ENCODE data around the gene ISOC2.
A peak's percentile ranks its signal among the peaks of the same experiment; 100 is the strongest.

ISOC2 gene

DNA sequence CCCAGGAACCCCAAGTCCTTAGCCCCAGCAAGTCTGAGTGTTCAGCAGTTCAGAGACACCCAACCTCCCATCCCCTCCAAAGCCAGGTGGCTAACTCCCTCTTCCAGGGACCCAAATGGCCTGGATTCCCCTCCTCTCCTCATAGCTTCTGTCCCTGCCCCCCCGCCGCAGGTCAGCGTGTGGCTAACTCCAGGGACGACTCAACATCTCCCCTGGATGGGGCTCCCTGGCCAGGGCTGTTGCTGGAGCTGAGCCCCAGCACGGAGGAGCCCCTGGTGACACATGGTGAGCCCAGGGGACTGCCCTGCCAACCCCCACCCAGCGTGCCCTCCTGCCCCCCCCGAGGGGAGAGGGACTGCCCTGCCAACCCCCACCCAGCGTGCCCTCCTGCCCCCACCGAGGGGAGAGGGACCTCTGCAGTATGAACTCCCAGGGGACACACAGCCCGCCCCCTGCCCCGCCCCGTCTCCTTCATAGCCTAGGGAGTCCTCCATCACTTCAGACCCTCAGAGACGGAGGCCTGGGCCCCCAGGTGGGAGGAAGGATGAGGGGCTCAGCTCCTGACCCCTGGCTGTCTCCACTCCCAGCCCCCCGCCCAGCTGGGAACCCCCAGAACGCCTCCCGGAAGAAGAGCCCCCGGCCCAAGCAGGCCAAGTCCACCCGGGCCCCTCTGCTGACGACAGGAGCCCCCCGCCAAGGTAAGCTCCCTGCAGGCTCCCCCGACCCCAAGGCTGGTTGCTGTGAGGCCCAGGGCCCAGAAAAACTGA is 28.5 kb upstream of the ISOC2 start:
- DNase-seq (ENCODE audit: low spot score) = no peak

DNA sequence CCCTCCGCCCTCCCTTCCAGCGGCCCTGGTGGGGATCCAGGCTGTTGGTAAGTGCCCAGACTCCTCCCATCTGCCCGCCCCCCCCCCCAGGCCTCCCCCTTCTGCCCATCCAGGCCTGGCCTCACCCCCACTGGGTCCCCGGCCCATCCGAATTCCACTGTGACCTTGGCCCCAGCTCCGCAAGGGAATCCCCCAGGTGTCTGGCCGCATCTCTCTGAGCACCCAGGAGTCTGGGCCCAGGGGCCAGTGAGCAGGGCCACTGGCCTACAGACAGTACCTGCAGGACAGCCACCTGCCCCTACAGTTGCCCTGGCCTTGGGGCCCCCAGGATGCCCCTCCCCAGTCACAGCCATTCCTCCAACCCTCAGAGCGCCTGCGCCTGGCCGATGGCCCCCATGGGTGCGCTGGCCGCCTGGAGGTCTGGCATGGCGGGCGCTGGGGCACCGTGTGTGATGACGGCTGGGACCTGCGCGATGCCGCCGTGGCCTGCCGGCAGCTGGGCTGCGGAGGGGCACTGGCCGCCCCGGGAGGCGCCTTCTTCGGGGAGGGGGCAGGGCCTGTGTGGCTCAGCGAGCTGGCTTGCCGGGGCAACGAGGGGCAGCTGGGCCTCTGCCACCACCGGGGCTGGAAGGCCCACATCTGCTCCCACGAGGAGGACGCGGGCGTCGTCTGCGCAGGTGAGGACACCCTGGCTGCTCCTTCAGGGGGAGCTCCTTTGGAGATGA is 27.7 kb upstream of the ISOC2 start:
- DNase-seq (ENCODE audit: low spot score) = no peak

DNA sequence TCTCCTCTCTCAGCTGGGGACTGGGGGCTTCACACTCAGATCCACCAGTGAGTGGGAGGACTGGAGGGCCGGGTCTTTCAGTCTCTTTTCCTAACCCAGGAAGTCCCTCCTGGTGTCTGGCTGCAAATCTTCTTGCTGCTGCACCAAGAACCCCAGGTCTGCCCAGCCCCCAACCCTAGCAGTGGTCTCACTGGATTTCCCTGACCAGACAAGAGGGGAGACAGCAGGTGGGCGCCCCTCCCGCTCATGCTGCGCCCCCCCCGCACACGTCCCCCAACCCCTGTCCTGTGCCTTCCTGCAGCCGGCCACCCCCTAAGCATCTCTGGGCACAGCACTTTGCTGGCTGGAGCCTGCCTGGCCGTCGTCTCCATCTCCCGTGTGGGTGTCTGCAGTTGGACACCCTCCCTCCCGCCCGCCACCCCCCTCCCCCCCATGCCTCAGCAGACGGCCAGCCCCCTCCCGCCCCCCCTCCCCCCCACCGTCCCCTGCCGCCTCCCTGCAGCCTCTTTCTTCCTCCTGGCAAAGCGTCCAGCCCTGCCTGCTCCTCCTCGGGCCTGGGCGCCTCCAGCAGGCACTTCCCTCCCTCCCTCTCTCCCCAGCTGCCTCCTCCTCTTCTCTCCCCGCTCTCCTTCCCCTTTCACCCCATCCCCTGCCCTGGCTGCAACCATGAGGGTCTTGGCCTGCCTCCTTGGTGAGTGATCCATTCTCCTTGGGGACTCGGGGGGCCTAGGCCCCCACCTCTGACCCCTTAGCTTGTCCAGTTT is 26.7 kb upstream of the ISOC2 start, which contains the start of gene SSC5D:
TSS of gene SSC5D (plus strand) at position 513 of the 764 bp plus-strand sequence. CDS start at position 667, 154 bp downstream.
- DNase-seq (ENCODE audit: low spot score) = no peak

DNA sequence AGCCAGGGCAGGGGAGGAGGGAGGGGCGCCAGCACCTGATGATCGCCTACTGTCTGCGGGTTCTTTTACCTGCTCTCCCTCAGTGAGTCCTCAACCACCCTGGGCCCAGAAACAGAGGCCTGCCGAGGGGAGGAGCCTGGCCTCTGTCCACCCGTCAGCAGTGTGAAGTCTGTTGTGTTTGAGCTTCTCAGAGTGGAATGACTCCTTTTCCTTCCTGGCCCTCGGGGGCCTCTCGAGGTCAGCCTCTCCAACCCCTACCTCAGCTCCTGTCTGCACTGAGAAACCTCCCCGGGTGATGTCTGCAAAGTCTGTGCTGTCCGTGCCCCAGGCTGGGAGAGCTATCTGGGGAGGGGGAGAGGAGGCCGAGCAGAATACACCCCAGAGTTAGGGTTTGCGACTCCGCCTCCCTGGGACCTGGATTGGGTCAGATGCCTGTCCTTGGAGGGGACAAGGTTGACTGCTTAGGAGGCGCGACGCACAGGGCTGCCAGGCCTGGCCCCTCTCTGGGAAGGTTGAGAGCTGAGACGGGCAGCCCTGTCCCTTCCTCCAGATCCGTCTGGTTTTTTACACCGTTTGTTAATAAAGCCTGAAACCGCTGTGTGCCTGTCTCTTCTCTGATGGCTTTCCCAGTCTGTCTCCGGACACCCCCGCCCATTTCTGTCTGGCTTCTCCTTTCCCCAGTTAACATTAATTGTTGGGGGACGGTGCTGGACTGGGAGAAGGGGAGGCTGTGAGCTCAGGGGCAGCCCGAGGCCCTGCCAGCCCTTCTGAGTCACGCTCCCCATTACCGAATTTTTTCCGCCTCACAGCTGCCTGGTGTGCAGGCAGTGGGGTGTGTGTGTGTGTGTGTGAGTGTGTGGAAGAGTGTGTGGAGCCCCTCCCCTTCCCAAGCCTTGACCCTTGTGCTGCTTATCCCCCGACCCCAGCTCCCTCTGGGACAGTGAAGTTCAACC is 25.8 kb upstream of the ISOC2 start:
- DNase-seq (ENCODE audit: low spot score) = no peak

DNA sequence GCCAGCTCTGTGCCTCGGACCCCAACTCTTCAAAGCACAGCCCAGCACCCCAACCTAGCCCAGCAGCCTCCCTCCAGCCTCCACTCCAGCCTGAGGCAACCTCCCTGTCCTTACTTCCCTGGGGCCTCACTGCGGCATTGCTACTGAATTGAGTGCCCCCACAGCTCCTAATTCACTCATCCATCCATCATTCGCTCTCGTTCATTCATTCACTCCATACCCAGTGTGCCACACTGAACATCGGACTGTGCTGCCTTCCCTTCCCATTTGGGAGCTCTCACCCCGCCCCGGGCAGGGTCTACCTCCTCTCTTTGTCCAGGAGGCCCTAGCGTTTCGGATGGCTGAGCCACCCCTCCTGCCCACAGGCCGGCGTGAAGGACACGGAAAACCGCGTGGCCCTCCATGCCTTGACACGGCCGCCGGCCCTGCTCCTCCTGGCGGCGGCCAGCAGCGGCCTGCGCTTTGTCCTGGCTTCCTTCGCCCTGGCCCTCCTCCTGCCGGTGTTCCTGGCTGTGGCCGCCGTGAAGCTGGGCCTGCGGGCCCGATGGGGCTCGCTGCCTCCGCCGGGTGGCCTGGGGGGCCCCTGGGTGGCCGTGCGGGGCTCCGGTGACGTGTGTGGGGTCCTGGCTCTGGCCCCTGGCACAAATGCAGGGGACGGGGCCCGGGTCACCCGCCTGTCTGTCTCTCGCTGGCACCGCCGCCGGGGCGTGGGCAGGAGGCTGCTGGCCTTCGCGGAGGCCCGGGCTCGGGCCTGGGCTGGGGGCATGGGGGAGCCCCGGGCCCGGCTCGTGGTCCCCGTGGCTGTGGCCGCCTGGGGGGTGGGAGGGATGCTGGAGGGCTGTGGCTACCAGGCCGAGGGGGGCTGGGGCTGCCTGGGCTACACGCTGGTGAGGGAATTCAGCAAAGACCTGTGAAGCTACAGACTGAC is 24.9 kb upstream of the ISOC2 start:
- no peak for DNase-seq (ENCODE audit: low spot score)

DNA sequence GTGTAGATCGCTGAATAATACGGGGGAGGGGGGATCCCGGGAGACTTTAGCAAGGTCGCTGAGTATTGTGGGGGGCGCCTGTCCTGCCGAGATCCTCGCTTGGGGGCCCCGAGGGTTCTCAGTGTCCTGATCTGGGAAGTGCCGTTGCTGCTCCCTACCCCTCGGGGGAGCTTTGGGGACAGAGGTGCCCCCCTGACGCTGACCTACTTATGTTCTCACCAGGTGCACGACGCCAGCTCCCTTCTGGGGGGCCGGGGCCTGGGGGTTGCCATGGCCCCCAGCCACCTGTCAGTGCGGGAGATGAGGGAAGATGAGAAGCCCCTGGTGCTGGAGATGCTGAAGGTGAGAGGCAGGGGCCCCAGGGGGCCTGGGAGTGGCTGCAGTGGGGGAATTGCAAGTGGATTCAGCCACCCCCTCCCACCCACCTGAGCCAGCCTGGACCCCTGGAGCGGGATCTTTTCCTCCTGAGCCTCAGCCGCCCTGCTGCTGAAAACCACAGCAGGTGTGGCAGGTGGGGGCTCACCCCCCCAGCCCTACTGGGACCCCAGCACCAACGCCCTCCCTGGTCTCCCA is 24.1 kb upstream of the ISOC2 start:
- no peak for DNase-seq (ENCODE audit: low spot score)

DNA sequence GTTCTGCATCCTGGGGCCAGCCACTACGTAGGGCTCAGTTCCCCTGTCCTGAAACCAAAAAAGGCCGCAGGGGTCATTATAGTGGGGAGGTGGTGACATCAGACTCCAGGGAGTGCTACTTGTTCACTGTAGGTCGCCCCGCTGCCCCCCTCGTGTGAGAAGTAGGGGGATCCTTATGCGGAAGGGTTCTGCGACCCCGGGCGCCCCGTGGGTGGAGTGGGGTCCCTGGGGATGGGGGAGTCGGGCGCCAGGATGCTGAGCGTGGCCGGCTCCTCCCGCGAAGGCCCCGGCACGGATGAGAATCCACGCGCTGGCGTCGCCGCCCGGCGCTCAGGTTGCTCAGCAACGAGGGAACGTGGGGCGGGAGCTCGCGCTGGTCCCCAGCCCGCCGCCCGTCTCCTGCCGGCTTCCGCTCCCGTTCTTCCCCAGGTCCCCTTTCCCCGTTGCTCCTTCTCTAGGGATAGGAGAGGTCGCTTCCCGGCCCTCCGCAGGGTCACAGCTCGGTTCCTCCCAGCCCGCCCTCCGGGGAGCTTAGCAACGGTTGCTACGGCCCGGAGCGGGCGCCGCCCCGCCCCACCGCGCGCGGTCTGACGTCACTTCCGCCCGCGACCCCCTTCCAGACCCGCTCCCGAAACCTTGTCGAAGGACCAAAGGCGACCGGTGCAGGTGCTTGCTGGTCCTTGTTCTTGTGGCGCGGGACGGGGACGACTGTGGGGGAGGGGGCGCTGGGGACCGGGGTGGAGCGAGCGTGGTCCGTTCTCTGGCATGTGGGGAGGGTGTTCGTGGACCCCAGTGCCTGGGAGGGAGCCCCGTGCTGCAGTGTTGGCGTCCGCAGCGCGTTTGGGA is 23.4 kb upstream of the ISOC2 start, which contains the start of gene NAT14:
TSS of gene NAT14 (plus strand) at position 596 of the 846 bp plus-strand sequence. CDS start 521 bp downstream, outside the sequence.
- peak; percentile 38 for DNase-seq (ENCODE audit: low spot score)

DNA sequence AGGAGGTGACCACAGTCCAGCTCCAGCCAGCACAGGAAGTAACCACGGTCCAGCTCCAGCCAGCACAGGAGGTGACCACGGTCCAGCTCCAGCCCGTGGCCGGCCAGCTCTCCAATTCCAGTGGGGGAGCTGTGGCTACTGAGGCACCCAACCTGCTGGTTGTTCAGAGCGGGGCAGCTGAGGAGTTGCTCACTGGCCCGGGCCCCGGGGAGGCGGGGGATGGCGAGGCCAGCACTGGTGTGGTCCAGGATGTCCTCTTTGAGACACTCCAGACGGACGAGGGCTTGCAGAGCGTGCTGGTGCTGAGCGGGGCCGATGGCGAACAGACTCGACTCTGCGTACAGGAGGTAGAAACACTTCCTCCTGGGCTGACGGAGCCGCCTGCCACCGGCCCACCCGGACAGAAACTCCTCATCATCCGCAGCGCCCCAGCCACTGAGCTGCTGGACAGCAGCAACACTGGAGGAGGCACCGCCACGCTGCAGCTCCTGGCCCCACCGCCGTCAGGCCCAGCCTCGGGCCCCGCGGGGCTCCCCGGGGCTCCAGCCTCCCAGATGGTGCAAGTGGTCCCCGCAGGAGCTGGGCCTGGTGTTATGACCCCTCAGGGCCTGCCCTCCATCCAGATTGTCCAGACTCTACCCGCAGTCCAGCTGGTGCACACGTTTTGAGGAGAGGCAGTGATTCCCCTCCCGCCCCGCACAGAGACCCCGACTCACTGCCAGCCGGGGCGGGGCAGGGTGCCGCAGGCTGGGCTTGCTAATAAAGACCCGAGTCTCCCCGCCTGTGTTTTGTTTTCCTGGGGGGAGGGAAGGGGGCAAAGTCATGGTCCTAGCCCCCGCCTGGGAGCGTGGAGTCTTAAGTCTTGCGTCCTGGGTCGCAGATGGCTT is 22.5 kb upstream of the ISOC2 start:
- DNase-seq (ENCODE audit: low spot score) = no peak

DNA sequence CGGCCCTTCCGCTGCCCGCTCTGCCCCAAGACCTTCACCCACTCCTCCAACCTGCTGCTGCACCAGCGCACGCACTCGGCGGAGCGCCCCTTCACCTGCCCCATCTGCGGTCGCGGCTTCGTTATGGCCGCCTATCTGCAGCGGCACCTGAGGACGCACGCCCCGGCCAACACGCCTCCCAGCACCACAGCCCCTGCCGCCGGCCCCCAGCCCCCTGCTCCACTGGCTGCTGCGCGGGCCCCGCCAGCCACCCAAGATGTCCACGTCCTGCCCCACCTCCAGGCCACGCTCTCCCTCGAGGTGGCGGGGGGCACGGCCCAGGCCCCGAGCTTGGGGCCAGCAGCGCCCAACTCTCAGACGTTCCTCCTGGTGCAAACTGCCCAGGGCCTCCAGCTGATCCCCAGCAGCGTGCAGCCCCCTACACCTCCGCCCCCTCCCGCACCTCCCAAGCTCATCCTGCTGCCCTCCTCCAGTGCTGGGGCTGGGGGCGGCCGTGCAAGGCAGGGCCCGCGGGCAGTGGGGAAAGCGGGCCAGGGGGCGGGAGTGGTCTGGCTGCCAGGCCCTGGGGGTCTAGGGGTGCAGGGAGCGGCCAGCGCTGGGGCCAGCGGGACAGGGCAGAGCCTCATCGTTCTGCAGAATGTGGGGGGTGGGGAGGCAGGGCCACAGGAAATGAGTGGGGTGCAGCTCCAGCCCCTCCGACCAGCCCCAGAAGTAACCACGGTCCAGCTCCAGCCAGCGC is 21.7 kb upstream of the ISOC2 start:
- DNase-seq (ENCODE audit: low spot score) = no peak

DNA sequence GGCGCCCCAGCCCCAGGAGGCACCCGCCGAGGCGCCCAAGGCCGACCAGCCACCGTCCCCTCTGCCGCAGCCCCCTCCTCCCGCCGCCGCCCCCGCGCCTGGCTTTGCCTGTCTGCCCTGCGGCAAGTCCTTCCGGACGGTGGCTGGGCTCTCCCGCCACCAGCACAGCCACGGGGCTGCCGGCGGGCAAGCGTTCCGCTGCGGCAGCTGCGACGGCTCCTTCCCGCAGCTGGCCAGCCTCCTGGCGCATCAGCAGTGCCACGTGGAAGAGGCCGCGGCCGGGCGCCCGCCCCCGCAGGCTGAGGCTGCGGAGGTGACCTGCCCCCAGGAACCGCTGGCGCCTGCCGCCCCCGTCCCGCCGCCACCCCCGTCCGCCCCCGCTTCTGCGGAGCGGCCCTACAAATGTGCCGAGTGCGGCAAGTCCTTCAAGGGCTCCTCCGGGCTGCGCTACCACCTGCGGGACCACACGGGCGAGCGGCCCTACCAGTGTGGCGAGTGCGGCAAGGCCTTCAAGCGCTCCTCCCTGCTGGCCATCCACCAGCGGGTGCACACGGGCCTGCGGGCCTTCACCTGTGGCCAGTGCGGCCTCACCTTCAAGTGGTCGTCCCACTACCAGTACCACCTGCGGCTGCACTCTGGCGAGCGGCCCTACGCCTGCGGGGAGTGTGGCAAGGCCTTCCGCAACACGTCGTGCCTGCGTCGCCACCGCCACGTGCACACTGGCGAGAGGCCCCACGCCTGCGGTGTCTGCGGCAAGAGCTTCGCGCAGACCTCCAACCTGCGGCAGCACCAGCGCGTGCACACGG is 20.9 kb upstream of the ISOC2 start:
- no peak for DNase-seq (ENCODE audit: low spot score)

DNA sequence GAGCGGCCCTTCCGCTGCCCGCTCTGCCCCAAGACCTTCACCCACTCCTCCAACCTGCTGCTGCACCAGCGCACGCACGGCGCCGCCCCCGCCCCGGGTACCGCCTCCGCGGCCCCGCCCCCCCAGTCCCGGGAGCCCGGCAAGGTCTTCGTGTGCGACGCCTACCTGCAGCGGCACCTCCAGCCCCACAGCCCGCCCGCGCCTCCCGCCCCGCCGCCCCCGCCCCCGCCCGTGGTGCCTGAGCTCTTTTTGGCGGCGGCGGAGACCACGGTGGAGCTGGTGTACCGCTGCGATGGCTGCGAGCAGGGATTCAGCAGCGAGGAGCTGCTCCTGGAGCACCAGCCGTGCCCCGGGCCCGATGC is 20.3 kb upstream of the ISOC2 start:
- no peak for DNase-seq (ENCODE audit: low spot score)

DNA sequence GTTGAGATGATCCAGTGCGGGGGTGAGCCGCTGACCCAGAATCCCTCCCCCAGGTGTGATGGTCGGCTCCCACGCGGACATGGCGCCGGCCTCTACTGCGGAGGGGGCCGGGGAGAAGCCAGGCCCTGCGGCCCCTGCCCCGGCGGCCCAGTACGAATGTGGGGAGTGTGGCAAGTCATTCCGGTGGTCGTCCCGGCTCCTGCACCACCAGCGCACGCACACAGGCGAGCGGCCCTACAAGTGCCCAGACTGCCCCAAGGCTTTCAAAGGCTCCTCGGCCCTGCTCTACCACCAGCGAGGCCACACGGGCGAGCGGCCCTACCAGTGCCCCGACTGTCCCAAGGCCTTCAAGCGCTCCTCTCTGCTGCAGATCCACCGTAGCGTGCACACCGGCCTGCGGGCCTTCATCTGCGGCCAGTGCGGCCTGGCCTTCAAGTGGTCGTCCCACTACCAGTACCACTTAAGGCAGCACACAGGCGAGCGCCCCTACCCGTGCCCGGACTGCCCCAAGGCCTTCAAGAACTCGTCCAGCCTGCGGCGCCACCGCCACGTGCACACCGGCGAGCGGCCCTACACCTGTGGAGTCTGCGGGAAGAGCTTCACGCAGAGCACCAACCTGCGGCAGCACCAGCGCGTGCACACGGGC is 19.8 kb upstream of the ISOC2 start:
- DNase-seq (ENCODE audit: low spot score) = no peak

DNA sequence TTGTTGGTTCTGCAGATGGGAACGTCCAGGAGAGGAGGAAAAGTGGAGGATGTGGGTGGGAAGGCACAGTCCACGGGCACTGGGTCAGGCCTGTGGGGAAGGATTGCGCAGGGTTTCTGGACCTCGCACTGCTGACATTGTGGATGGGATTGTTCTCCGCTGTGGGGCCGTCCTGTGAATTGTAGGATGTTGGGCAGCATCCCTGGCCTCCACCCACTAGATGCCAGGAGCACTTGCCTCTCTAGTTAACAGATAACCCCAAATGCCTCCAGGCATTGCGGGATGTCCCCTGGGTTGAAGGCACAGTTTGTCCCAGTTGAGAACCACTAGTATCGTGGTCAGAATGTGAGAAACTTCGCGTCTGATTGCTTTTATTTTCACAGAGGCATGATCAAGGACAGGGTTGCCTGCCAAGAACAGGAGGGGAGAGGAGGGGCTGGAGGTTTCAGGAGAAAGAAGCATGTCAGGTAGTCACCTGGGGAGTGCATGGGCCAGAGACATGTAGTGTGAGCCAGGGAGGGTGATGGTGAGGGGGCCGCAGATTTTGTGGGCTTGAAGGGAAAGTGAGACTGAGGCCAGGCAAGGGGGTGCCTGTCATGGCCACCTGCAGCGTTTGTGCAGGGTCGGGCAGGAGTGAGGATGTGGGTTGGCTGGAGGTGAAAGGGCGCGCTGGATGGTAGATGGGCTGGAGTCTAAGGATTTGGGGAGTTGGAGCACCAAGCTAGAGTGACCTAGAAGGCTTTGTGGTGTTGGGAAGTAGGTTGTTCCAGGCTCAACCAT is 18.2 kb upstream of the ISOC2 start:
- no peak for DNase-seq (ENCODE audit: low spot score)

DNA sequence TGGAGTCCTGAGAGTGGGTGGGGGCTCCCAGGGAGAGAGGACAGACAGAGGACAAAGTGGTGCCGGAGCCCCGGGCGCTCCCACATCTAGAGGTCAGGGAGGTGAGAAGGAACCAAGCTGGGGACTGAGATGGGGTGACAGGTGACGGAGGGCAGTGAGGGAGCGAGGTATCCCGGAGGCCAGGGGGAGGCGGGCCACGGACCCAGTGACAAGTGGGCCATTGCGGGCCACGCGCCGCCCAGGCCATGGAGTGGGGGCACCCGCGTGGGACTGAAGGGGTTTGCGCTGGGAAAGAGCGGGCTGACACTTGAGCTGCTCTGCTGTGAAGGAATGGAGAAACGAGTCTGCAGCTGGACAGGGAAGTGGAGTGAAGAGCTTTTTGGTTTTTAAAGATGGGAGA is 17.6 kb upstream of the ISOC2 start:
- no peak for DNase-seq (ENCODE audit: low spot score)

DNA sequence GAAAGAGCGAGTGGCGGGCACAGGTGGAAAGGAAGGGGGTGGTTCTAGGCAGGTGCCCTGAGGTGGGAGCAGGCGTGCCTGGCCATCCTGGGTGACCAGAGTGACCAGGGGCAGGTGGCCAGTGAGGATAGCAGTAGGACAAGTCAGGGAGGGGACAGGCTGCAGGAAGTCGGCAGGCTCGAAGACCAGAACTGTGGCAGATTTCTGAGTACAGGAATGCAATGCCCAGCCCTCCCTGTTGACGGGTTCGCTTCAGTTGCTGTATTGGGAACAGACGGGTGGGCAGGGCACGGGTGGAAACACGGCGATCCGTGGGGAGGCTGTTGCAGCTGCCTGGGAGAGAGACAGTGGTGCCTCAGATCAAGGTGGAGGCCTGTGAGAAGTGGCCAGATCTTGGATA is 16.9 kb upstream of the ISOC2 start:
- no peak for DNase-seq (ENCODE audit: low spot score)

Data from hematopoietic multipotent progenitor cell treated with erythropoietin and hydrocortisone succinate and interleukin-3 and kit ligand, for 15 days (in vitro differentiated cells).